ENCODE results near the gene FGF1. TPM values are rescaled to one million over a fixed set of nuclear protein-coding genes. Genes with fewer than 3 reads are reported as not detected.

Gene FGF1
- polyA plus RNA-seq, 1 of the 3 experiments (the other 2 are of a cell fraction), result 5.3 TPM

- Histone ChIP-seq H3K9me2 (no peaks in the 10 kb centered on the region), H3K36me3 (replicated peaks in 1 of 2; ENCODE audit: control insufficient read depth in 1 of 2, insufficient read depth in 2 of 2, low read length in 1 of 2) (no peaks in the 10 kb centered on the region), H3K79me2 (ENCODE audit: insufficient read depth) (no peaks in the 10 kb centered on the region), H2AFZ (ENCODE audit: low read depth) (no peak overlapping the region), H3K27ac (ENCODE audit: low read depth in 2 of 2, low read length in 1 of 2) (no peak overlapping the region), H3K9ac (no peak overlapping the region), H3K4me1 (ENCODE audit: control insufficient read depth in 1 of 2, insufficient read depth in 2 of 2, low read depth in 1 of 2, low read length in 1 of 2) (peaks cover 5 to 6% of the 10 kb centered on the region in 2 experiments; a peak in 2 of 4 replicates), H3K9me3 (no peaks in the 10 kb centered on the region), H3K4me3 (ENCODE audit: low read depth in 2 of 2, low read length in 1 of 2) (no peak overlapping the region), H3F3A (replicated peaks; ENCODE audit: insufficient read depth) (peaks cover 3% of the 10 kb centered on the region), H4K20me1 (ENCODE audit: insufficient read depth) (no peaks in the 10 kb centered on the region), H3K4me2 (no peak overlapping the region), H3K27me3 (ENCODE audit: insufficient read depth) (no peaks in the 10 kb centered on the region)
- no peak for TF ChIP-seq NRF1 (IDR thresholded peaks at IDR 0.05; ENCODE audit: low read depth, low read length)
- TF ChIP-seq RAD21 (IDR thresholded peaks at IDR 0.05; ENCODE audit: low read length), result no peak
- TF ChIP-seq EZH2phosphoT487 (IDR thresholded peaks at IDR 0.05; ENCODE audit: borderline replicate concordance, low read depth), result no peak
- TF ChIP-seq POLR2AphosphoS5 (IDR thresholded peaks at IDR 0.05; ENCODE audit: low read depth, low read length), result no peak
- no peak for TF ChIP-seq IRF3 (IDR thresholded peaks at IDR 0.05; ENCODE audit: low read depth, low read length)
- no peak for TF ChIP-seq ELF1 (IDR thresholded peaks at IDR 0.05)
- no peak for TF ChIP-seq RFX5 (IDR thresholded peaks at IDR 0.05; ENCODE audit: low read length)
- no peak for TF ChIP-seq TAF1 (IDR thresholded peaks at IDR 0.05; ENCODE audit: borderline replicate concordance, low read depth, low read length)
- TF ChIP-seq REST (IDR thresholded peaks at IDR 0.05; ENCODE audit: low read depth, low read length), result no peak
- no peak for TF ChIP-seq MXI1 (IDR thresholded peaks at IDR 0.05; ENCODE audit: low read depth, low read length)
- no peak for TF ChIP-seq FOSL2 (IDR thresholded peaks at IDR 0.05; ENCODE audit: borderline replicate concordance, low read depth)
- no peak for TF ChIP-seq SMC3 (IDR thresholded peaks at IDR 0.05; ENCODE audit: low read depth, low read length)
- TF ChIP-seq GATA2 (CRISPR knock-in tag; IDR thresholded peaks at IDR 0.05), result no peak
- no peak for TF ChIP-seq GABPA (IDR thresholded peaks at IDR 0.05; ENCODE audit: low read depth)
- no peak for TF ChIP-seq RCOR1 (IDR thresholded peaks at IDR 0.05; ENCODE audit: low read length)
- no peak for TF ChIP-seq PBX3 (IDR thresholded peaks at IDR 0.05)
- 98% methylated on average over 2 of the region's 2 CpGs for WGBS (ENCODE audit: low lambda C conversion rate)
- ChIA-PET POLR2A (no interaction called here), CTCF (interaction anchor here (0.8 to 1.6 kb wide), 4 partner anchors 9 to 33 kb away, joined by 3 to 8 read pairs (median 5); no protein-coding TSS in a partner anchor)
- DNase-seq, result no peak
Observed at GRCh38 chr5:142679744-142680143, 6.1 kb downstream of the FGF1 start.
